Dermis blood vessel endothelial cell (primary cell): Measurements from ENCODE around the gene FBXO42. TPM values are rescaled to one million over a fixed set of nuclear protein-coding genes. Genes with fewer than 3 reads are reported as not detected.
"Not testable (repeated sequence)": the region's sequence is repeated elsewhere in the genome, so short reads cannot be mapped to it uniquely, and the experiment has no call there.

Experiments used
- DNase-seq: peaks from one replicate; pipeline ENCODE4 v3.0.0; 2010
- total RNA-seq: library from RNA; depleted of rRNA; stranded (reverse); fragments of >200 nt; gene quantifications from 2 replicates; pipeline ENCODE4 v1.2.3, GENCODE V29; 2014

FBXO42 gene
- total RNA-seq, 1 donor from 2014 or later, result 15.8 TPM

GRCh38 chr1:16371725-16372124, 19.4 kb upstream of the FBXO42 start:
- DNase-seq, result peak; percentile 89

- no peak for DNase-seq
Measured at GRCh38 chr1:16369821-16370220, 17.5 kb upstream of the FBXO42 start.

GRCh38 chr1:16367968-16368890, 15.9 kb upstream of the FBXO42 start:
- DNase-seq, result peak; percentile 33

GRCh38 chr1:16367258-16367967, 15.1 kb upstream of the FBXO42 start:
- peak; percentile 85 for DNase-seq

GRCh38 chr1:16366722-16367257, 14.5 kb upstream of the FBXO42 start, which contains the start of gene SZRD1:
Gene SZRD1 (plus strand): TSS chr1:16367242. CDS start chr1:16367258, 16 bp downstream.
- peak; percentile 100 for DNase-seq

GRCh38 chr1:16365146-16365498, 12.8 kb upstream of the FBXO42 start:
- DNase-seq, result not testable (repeated sequence)

GRCh38 chr1:16356867-16357266, 4.6 kb upstream of the FBXO42 start:
- DNase-seq, result no peak

GRCh38 chr1:16354619-16355018, 2.3 kb upstream of the FBXO42 start:
- no peak for DNase-seq

GRCh38 chr1:16352842-16353535, 709 bp upstream of the FBXO42 start:
- peak; percentile 47 for DNase-seq

GRCh38 chr1:16351456-16351993, 755 bp downstream of the FBXO42 start:
- peak; percentile 51 for DNase-seq

- no peak for DNase-seq
Measured at GRCh38 chr1:16349847-16350406, 2.4 kb downstream of the FBXO42 start.

GRCh38 chr1:16348414-16349182, 3.7 kb downstream of the FBXO42 start:
- peak; percentile 33 for DNase-seq

GRCh38 chr1:16343276-16343675, 9.0 kb downstream of the FBXO42 start:
- DNase-seq, result not testable (repeated sequence)

GRCh38 chr1:16342331-16343062, 9.8 kb downstream of the FBXO42 start:
- DNase-seq, result no peak

- DNase-seq, result no peak
Measured at GRCh38 chr1:16340673-16341072, 11.6 kb downstream of the FBXO42 start.

- DNase-seq, result no peak
Measured at GRCh38 chr1:16338961-16339360, 13.3 kb downstream of the FBXO42 start.

GRCh38 chr1:16334655-16335340, 17.5 kb downstream of the FBXO42 start:
- DNase-seq, result no peak

- no peak for DNase-seq
Measured at GRCh38 chr1:16326833-16327404, 25.4 kb downstream of the FBXO42 start.

GRCh38 chr1:16324456-16324890, 27.8 kb downstream of the FBXO42 start:
- peak; percentile 64 for DNase-seq
